ENCODE data around the gene PFDN1. TPM values are rescaled to one million over a fixed set of nuclear protein-coding genes. Genes with fewer than 3 reads are reported as not detected.

PFDN1 gene
- total RNA-seq, 1 experiment from 2014 or later, result 48.9 TPM

GRCh38 chr5:140324041-140324600, 21.2 kb upstream of the PFDN1 start:
- Histone ChIP-seq H2AFZ (ENCODE audit: low read depth, low read length, poor library complexity, severe bottlenecking) (no peak overlapping the region), H3K4me2 (ENCODE audit: low read length) (peak overlapping the region; percentile 58)
- CTCF ChIA-PET, result interaction anchor here (1.0 to 1.8 kb wide), 3 partner anchors 21 to 84 kb away, joined by 3 to 4 read pairs (median 3); partner anchors contain the start of genes HBEGF and PFDN1

More at GRCh38 chr5:140324041-140324600, 21.2 kb upstream of the PFDN1 start:
- ATAC-seq, result no peak
- H3K36me3 ChIP-seq (ENCODE audit: control insufficient read depth in 1 of 2, insufficient read depth in 2 of 2, low read length in 2 of 2), result no peaks in the 10 kb centered on the region
- ChIA-PET RAD21 (ENCODE audit: low non-redundant PET in 1 of 2, low total read pairs in 2 of 2, uncharacterized antibody in 2 of 2, unreplicated experiment in 2 of 2) (no interaction called here), POLR2A (no interaction called here)
- H3K9me3 ChIP-seq (ENCODE audit: control insufficient read depth in 1 of 2, insufficient read depth in 1 of 2, low read depth in 1 of 2, low read length in 2 of 2), result no peaks in the 10 kb centered on the region
- no peak overlapping the region for H3K9ac ChIP-seq (ENCODE audit: low read length)
- intact Hi-C loops (cut with micrococcal nuclease), result no loop called here
- H3K4me3 ChIP-seq (replicated peaks in 1 of 2; ENCODE audit: low read depth in 1 of 2, low read length in 2 of 2), result no peak overlapping the region
- DNase-seq (ENCODE audit: low read depth, low spot score), result no peak
- H3K9me2 ChIP-seq (ENCODE audit: insufficient read depth), result no peaks in the 10 kb centered on the region
- peaks cover 12 to 25% of the 10 kb centered on the region in 2 experiments for H3K4me1 ChIP-seq (ENCODE audit: control insufficient read depth in 1 of 2, insufficient read depth in 2 of 2, low read length in 2 of 2)
- no peaks in the 10 kb centered on the region for H3K79me2 ChIP-seq (ENCODE audit: insufficient read depth, low read length)
- no peak overlapping the region for H3K27ac ChIP-seq (ENCODE audit: low read depth, low read length)
- H4K20me1 ChIP-seq (ENCODE audit: insufficient read depth), result no peaks in the 10 kb centered on the region
- no peak for TF ChIP-seq YY1 (IDR thresholded peaks at IDR 0.05; ENCODE audit: extremely low read depth, insufficient replicate concordance, low read depth, low read length)
- TF ChIP-seq TCF7L2 (IDR thresholded peaks at IDR 0.05; ENCODE audit: borderline replicate concordance, extremely low read depth, insufficient read depth, insufficient read length), result no peak
- no peak for TF ChIP-seq SRF (IDR thresholded peaks at IDR 0.05; ENCODE audit: low read depth)
- no peak for TF ChIP-seq SP1 (IDR thresholded peaks at IDR 0.05; ENCODE audit: low read depth)
- no peak for TF ChIP-seq JUND (IDR thresholded peaks at IDR 0.05)
- TF ChIP-seq RAD21 (IDR thresholded peaks at IDR 0.05; ENCODE audit: low read depth), result no peak
- TF ChIP-seq EZH2 (IDR thresholded peaks at IDR 0.05), result no peak
- no peak for TF ChIP-seq EGR1 (IDR thresholded peaks at IDR 0.05; ENCODE audit: low read depth)
- no peak for TF ChIP-seq POLR2AphosphoS5 (IDR thresholded peaks at IDR 0.05; ENCODE audit: low read depth, low read length)
- no peak for TF ChIP-seq SIN3A (IDR thresholded peaks at IDR 0.05; ENCODE audit: low read depth)
- TF ChIP-seq CEBPB (IDR thresholded peaks at IDR 0.05; ENCODE audit: low read depth), result no peak
- no peak for TF ChIP-seq CTCF (IDR thresholded peaks at IDR 0.05 in 2 of 3, conservative IDR thresholded peaks at IDR 0.05 in 1 of 3; ENCODE audit: borderline replicate concordance in 1 of 3, insufficient read depth in 1 of 3, low read depth in 2 of 3, low read length in 2 of 3)
- no peak for TF ChIP-seq FOSL1 (IDR thresholded peaks at IDR 0.05; ENCODE audit: low read depth)
- TF ChIP-seq EZH2phosphoT487 (IDR thresholded peaks at IDR 0.05; ENCODE audit: borderline replicate concordance), result no peak
- TF ChIP-seq, protein P1, sequence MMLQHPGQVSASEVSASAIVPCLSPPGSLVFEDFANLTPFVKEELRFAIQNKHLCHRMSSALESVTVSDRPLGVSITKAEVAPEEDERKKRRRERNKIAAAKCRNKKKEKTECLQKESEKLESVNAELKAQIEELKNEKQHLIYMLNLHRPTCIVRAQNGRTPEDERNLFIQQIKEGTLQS (IDR thresholded peaks at IDR 0.05), result no peak
- TF ChIP-seq MAX (IDR thresholded peaks at IDR 0.05), result no peak
- no peak for TF ChIP-seq ELF1 (IDR thresholded peaks at IDR 0.05; ENCODE audit: borderline replicate concordance, low read depth)
- TF ChIP-seq POLR2A (IDR thresholded peaks at IDR 0.05; ENCODE audit: borderline replicate concordance, extremely low read depth, insufficient read depth, insufficient read length), result no peak
- no peak for TF ChIP-seq REST (IDR thresholded peaks at IDR 0.05; ENCODE audit: low read depth)
- TF ChIP-seq ZFX (IDR thresholded peaks at IDR 0.05), result no peak
- BruUV-seq (replicated peaks), result no TSS peak
- no peaks in the 10 kb centered on the region for H3K27me3 ChIP-seq (ENCODE audit: insufficient read depth, low read length)
